Thymus (tissue), 11 donors: ENCODE results near the gene POMZP3. TPM values are rescaled to one million over a fixed set of nuclear protein-coding genes. Genes with fewer than 3 reads are reported as not detected.
A peak's percentile ranks its signal among the peaks of the same experiment; 100 is the strongest.
"Not testable (repeated sequence)": the region's sequence is repeated elsewhere in the genome, so short reads cannot be mapped to it uniquely, and the experiment has no call there.

ENCODE experiments used
- DNase-seq, 9 donors: peaks; one replicate each; pipeline ENCODE4 v3.0.0-alpha.2; 2013; ENCODE audit warnings: low spot score in 9 of 9, low read depth in 6 of 9, missing footprints in 1 of 9
- H3K27ac ChIP-seq, 2 donors: one replicate each; pipeline ENCODE4 v1.5.1; 2013; ENCODE audit warnings: control low read depth in 1 of 2, low read depth in 1 of 2, low read length in 1 of 2, mild to moderate bottlenecking in 1 of 2, moderate library complexity in 1 of 2
- H3K27me3 ChIP-seq, 2 donors: one replicate each; pipeline ENCODE4 v1.5.1; 2013; ENCODE audit warnings: low read length in 1 of 2; ENCODE audit not compliant: control insufficient read depth in 2 of 2, insufficient read depth in 1 of 2
- H3K36me3 ChIP-seq, 2 donors: one replicate each; pipeline ENCODE4 v1.5.1; 2013; ENCODE audit warnings: low read length in 1 of 2, mild to moderate bottlenecking in 1 of 2, moderate library complexity in 1 of 2; ENCODE audit not compliant: control insufficient read depth in 2 of 2, insufficient read depth in 2 of 2
- H3K4me1 ChIP-seq, 2 donors: one replicate each; pipeline ENCODE4 v1.5.1; 2013; ENCODE audit warnings: low read length in 2 of 2; ENCODE audit not compliant: control insufficient read depth in 2 of 2, insufficient read depth in 2 of 2
- H3K4me3 ChIP-seq, 2 donors: one replicate each; pipeline ENCODE4 v1.5.1; 2013; ENCODE audit warnings: low read length in 2 of 2, control low read depth in 1 of 2, mild to moderate bottlenecking in 1 of 2
- H3K9me3 ChIP-seq, 2 donors: one replicate each; pipeline ENCODE4 v1.5.1; 2013; ENCODE audit warnings: low read length in 1 of 2, mild to moderate bottlenecking in 1 of 2; ENCODE audit not compliant: control insufficient read depth in 2 of 2, insufficient read depth in 1 of 2
- whole genome bisulfite sequencing: extraction: QIAGEN DNeasy Blood & Tissue Kit; methylation state at CpG from one replicate; pipeline ENCODE4 v1.1.7; 2013; 5-methylcytosine and 5-hydroxymethylcytosine counted together
- polyA plus RNA-seq: library from polyadenylated mRNA; stranded (reverse); fragments of 200-250 nt; gene quantifications from one replicate; pipeline ENCODE4 v1.2.3, GENCODE V29; 2013
- total RNA-seq: library from RNA; stranded (reverse); fragments of 120-200 nt; gene quantifications from one replicate; pipeline ENCODE4 v1.2.4, GENCODE V29; 2013
- donor health status: healthy.

Gene POMZP3
- total and polyA plus RNA-seq, 2 donors = 2.1 to 14.3 TPM

- H3K4me1 ChIP-seq, DNase-seq, H3K27ac ChIP-seq, H3K27me3 ChIP-seq, H3K9me3 ChIP-seq, H3K4me3 ChIP-seq, H3K36me3 ChIP-seq: not testable (repeated sequence)
- 98% methylated on average over 5 of the region's 13 CpGs for WGBS
Observed at GRCh38 chr7:76619439-76620190, 7.5 kb downstream of the POMZP3 start.

GRCh38 chr7:76613783-76614182 is 13.3 kb downstream of the POMZP3 start:
- DNase-seq = peak in 1 of 9 donors; percentile 15
- not testable (repeated sequence) for H3K36me3 ChIP-seq, H3K27ac ChIP-seq, H3K4me1 ChIP-seq, H3K27me3 ChIP-seq, H3K4me3 ChIP-seq, H3K9me3 ChIP-seq
- WGBS = 48% methylated on average over 2 of the region's 3 CpGs

GRCh38 chr7:76612232-76612631 is 14.8 kb downstream of the POMZP3 start:
- H3K27me3 ChIP-seq, DNase-seq, H3K9me3 ChIP-seq, H3K4me1 ChIP-seq, H3K27ac ChIP-seq, H3K36me3 ChIP-seq, H3K4me3 ChIP-seq: not testable (repeated sequence)
- WGBS = no CpG with 5 or more reads among the region's 3 CpGs

GRCh38 chr7:76609864-76610263 is 17.2 kb downstream of the POMZP3 start:
- WGBS = 92% methylated on average over 2 of the region's 10 CpGs
- not testable (repeated sequence) for H3K4me1 ChIP-seq, DNase-seq, H3K36me3 ChIP-seq, H3K9me3 ChIP-seq, H3K4me3 ChIP-seq, H3K27me3 ChIP-seq, H3K27ac ChIP-seq

GRCh38 chr7:76608469-76608868 is 18.6 kb downstream of the POMZP3 start:
- DNase-seq, H3K27ac ChIP-seq, H3K4me3 ChIP-seq, H3K9me3 ChIP-seq, H3K27me3 ChIP-seq, H3K36me3 ChIP-seq, H3K4me1 ChIP-seq: not testable (repeated sequence)
- 89% methylated on average over 6 of the region's 7 CpGs for WGBS

- H3K36me3 ChIP-seq, H3K27me3 ChIP-seq, H3K4me1 ChIP-seq, H3K4me3 ChIP-seq, H3K9me3 ChIP-seq: not testable (repeated sequence)
- under 1% methylated on average over 5 of the region's 6 CpGs for WGBS
- DNase-seq = peak in 3 of 9 donors; percentile 17 to 54 (median 44)
- peak overlapping the region in 1 of 2 donors; percentile 6 for H3K27ac ChIP-seq
Observed at GRCh38 chr7:76606027-76606426, 21.1 kb downstream of the POMZP3 start.

GRCh38 chr7:76600650-76601049 is 26.4 kb downstream of the POMZP3 start:
- H3K4me3 ChIP-seq, H3K36me3 ChIP-seq, H3K4me1 ChIP-seq, H3K27me3 ChIP-seq, H3K27ac ChIP-seq, H3K9me3 ChIP-seq, DNase-seq: not testable (repeated sequence)
- WGBS = 97% methylated on average over 3 of the region's 3 CpGs

- H3K27me3 ChIP-seq, H3K27ac ChIP-seq, H3K36me3 ChIP-seq, H3K4me1 ChIP-seq, H3K4me3 ChIP-seq, H3K9me3 ChIP-seq, DNase-seq: not testable (repeated sequence)
- 94% methylated on average over 1 of the region's 2 CpGs for WGBS
Observed at GRCh38 chr7:76600116-76600482, 27.0 kb downstream of the POMZP3 start.

- not testable (repeated sequence) for H3K4me1 ChIP-seq, H3K27me3 ChIP-seq, H3K9me3 ChIP-seq, H3K27ac ChIP-seq, H3K36me3 ChIP-seq, H3K4me3 ChIP-seq, DNase-seq
Observed at GRCh38 chr7:76598590-76599264, 28.4 kb downstream of the POMZP3 start.
